T-helper 17 cell (primary cell): Measurements from ENCODE around the gene PRSS33. TPM values are rescaled to one million over a fixed set of nuclear protein-coding genes. Genes with fewer than 3 reads are reported as not detected.

Experiments
- ATAC-seq: fragments of 150-1000 bp; cut with Tn5 transposase; 2 replicates; pipeline ENCODE4 v1.10.0; 2021; ENCODE audit warnings: mild to moderate bottlenecking, moderate library complexity
- DNase-seq, 3 donors: peaks; one replicate each; pipeline versions ENCODE4 v3.0.0 to v3.0.0-alpha.2; 2020 to 2021
- H3K9me3 ChIP-seq: one replicate; pipeline ENCODE4 v1.7.0; 2013; ENCODE audit warnings: low read length, mild to moderate bottlenecking; ENCODE audit not compliant: control insufficient read depth, poor library complexity, severe bottlenecking
- H3K27ac Mint-ChIP-seq: one replicate; pipeline ENCODE4 v1.8.0; 2022; ENCODE audit warnings: mild to moderate bottlenecking, moderate library complexity, mixed read lengths
- H3K27me3 Mint-ChIP-seq: one replicate; pipeline ENCODE4 v1.8.0; 2022; ENCODE audit warnings: mixed read lengths
- H3K36me3 Mint-ChIP-seq: one replicate; pipeline ENCODE4 v1.8.0; 2022; ENCODE audit warnings: low read depth, mixed read lengths
- H3K4me1 Mint-ChIP-seq: one replicate; pipeline ENCODE4 v1.8.0; 2022; ENCODE audit warnings: mild to moderate bottlenecking, mixed read lengths
- H3K4me3 Mint-ChIP-seq: one replicate; pipeline ENCODE4 v1.8.0; 2022; ENCODE audit warnings: mild to moderate bottlenecking, moderate library complexity, mixed read lengths
- total RNA-seq, 4 donors: library from RNA in 2 of 4; stranded (reverse) in 2 of 4; gene quantifications; one replicate each; pipeline ENCODE4 v1.2.3 and lab custom pipeline; 2022 to 2026

PRSS33 gene
- total RNA-seq, 2 donors from 2014 or later: not detected

GRCh38 chr16:2738615-2739014, 48.7 kb downstream of the PRSS33 start:
- H3K27me3 Mint-ChIP-seq: peaks cover 9% of the 10 kb centered on the region
- no peak overlapping the region for H3K4me3 Mint-ChIP-seq
- H3K9me3 ChIP-seq: no peaks in the 10 kb centered on the region
- DNase-seq: no peak
- no peaks in the 10 kb centered on the region for H3K4me1 Mint-ChIP-seq
- no peak overlapping the region for H3K27ac Mint-ChIP-seq
- ATAC-seq: no peak
- no peaks in the 10 kb centered on the region for H3K36me3 Mint-ChIP-seq

GRCh38 chr16:2737895-2738418, 49.4 kb downstream of the PRSS33 start:
- Mint-ChIP-seq H3K27me3 (peaks cover 9% of the 10 kb centered on the region), H3K4me3 (no peak overlapping the region), H3K4me1 (no peaks in the 10 kb centered on the region), H3K36me3 (no peaks in the 10 kb centered on the region), H3K27ac (no peak overlapping the region)
- ATAC-seq: no peak
- H3K9me3 ChIP-seq: no peaks in the 10 kb centered on the region
- DNase-seq: no peak

- no peak for ATAC-seq
- no peak for DNase-seq
- Mint-ChIP-seq H3K36me3 (no peaks in the 10 kb centered on the region), H3K27me3 (peaks cover 9% of the 10 kb centered on the region), H3K4me1 (no peaks in the 10 kb centered on the region), H3K4me3 (no peak overlapping the region), H3K27ac (no peak overlapping the region)
- no peaks in the 10 kb centered on the region for H3K9me3 ChIP-seq
These were observed 50.1 kb downstream of the PRSS33 start for GRCh38 chr16:2737238-2737605.

GRCh38 chr16:2736476-2737237, 50.7 kb downstream of the PRSS33 start:
- Mint-ChIP-seq H3K27me3 (peaks cover 9% of the 10 kb centered on the region), H3K4me3 (no peak overlapping the region), H3K27ac (no peak overlapping the region), H3K36me3 (no peaks in the 10 kb centered on the region), H3K4me1 (no peaks in the 10 kb centered on the region)
- DNase-seq (no peak), ATAC-seq (no peak)
- H3K9me3 ChIP-seq: no peaks in the 10 kb centered on the region

GRCh38 chr16:2734844-2735515, 52.4 kb downstream of the PRSS33 start:
- Mint-ChIP-seq H3K4me1 (no peaks in the 10 kb centered on the region), H3K27ac (no peak overlapping the region), H3K27me3 (peaks cover 4% of the 10 kb centered on the region), H3K36me3 (no peaks in the 10 kb centered on the region), H3K4me3 (no peak overlapping the region)
- H3K9me3 ChIP-seq: no peaks in the 10 kb centered on the region
- ATAC-seq: no peak
- DNase-seq: no peak

Other genes starting within 250 kb of the PRSS33 start
- gene PDPK1, start 249.5 kb downstream of the PRSS33 start, total RNA-seq: 10 to 100 TPM; 65.5 to 69.7 TPM
- 10 to 100 TPM; 19.6 to 21.9 TPM for gene KCTD5, start 105.0 kb downstream of the PRSS33 start, total RNA-seq
- gene PRSS27, start 67.3 kb downstream of the PRSS33 start, total RNA-seq: 1 to 10 TPM in 1 of 2 donors, under 1 TPM in 1; 0.83 to 1.4 TPM
- gene SRRM2, start 34.9 kb downstream of the PRSS33 start, total RNA-seq: 1,000 to 10,000 TPM; 1,185 to 1,285 TPM
- 100 to 1,000 TPM; 121 to 131 TPM for gene ELOB, start 10.3 kb downstream of the PRSS33 start, total RNA-seq
- gene PRSS41, start 10.9 kb upstream of the PRSS33 start, total RNA-seq: not detected
- gene PRSS21, start 29.7 kb upstream of the PRSS33 start, total RNA-seq: 1 to 10 TPM in 1 of 2 donors, not detected in 1; 1.6 TPM
- not detected for gene ZG16B, start 42.7 kb upstream of the PRSS33 start, total RNA-seq
- under 1 TPM; 0.37 to 0.92 TPM for gene PRSS22, start 70.6 kb upstream of the PRSS33 start, total RNA-seq
- gene FLYWCH2, start 95.7 kb upstream of the PRSS33 start, total RNA-seq: 10 to 100 TPM; 11.6 to 15.1 TPM
- 10 to 100 TPM; 41.4 to 97.1 TPM for gene FLYWCH1, start 124.4 kb upstream of the PRSS33 start, total RNA-seq
- gene KREMEN2, start 176.7 kb upstream of the PRSS33 start, total RNA-seq: not detected
- 1 to 10 TPM; 1.7 to 2.7 TPM for gene PAQR4, start 181.8 kb upstream of the PRSS33 start, total RNA-seq
- gene PKMYT1, start 192.9 kb upstream of the PRSS33 start, total RNA-seq: not detected
- gene CLDN9, start 225.4 kb upstream of the PRSS33 start, total RNA-seq: not detected
- gene CLDN6, start 230.6 kb upstream of the PRSS33 start, total RNA-seq: not detected
- 1 to 10 TPM in 1 of 2 donors, under 1 TPM in 1; 0.92 to 1.3 TPM for gene TNFRSF12A, start 232.8 kb upstream of the PRSS33 start, total RNA-seq
- 10 to 100 TPM; 10.6 to 14.4 TPM for gene HCFC1R1, start 236.4 kb upstream of the PRSS33 start, total RNA-seq
- gene THOC6, start 236.5 kb upstream of the PRSS33 start, total RNA-seq: 10 to 100 TPM; 21.3 to 23.7 TPM
- not detected for gene BICDL2, start 249.4 kb upstream of the PRSS33 start, total RNA-seq